Activated naive CD8-positive, alpha-beta T cell treated with anti-CD3 and anti-CD28 coated beads, Interleukin-2, amount 10 ng/mL, durations not matched to agents 7 days and 5 days (primary cell): Measurements from ENCODE around the gene VGLL3. TPM values are rescaled to one million over a fixed set of nuclear protein-coding genes. Genes with fewer than 3 reads are reported as not detected.
"Not testable (repeated sequence)": the region's sequence is repeated elsewhere in the genome, so short reads cannot be mapped to it uniquely, and the experiment has no call there.

ENCODE experiments used
- ATAC-seq: fragments of 150-1000 bp; cut with Tn5 transposase; one replicate; pipeline ENCODE4 v1.10.0; 2021; ENCODE audit warnings: low read depth, moderate library complexity
- POLR2A ChIA-PET: fragments of 350-600 bp; sonication (Branson Sonifier 250); formaldehyde crosslinking; loops from one replicate; lab custom pipeline; 2021; ENCODE audit warnings: antibody characterized with exemption; lab: Charles Lee
- DNase-seq: peaks from one replicate; pipeline ENCODE4 v3.0.0; 2021
- H3K27ac Mint-ChIP-seq: one replicate; pipeline ENCODE4 v1.8.0; 2022; ENCODE audit warnings: mild to moderate bottlenecking, mixed read lengths
- H3K27me3 Mint-ChIP-seq: one replicate; pipeline ENCODE4 v1.8.0; 2022; ENCODE audit warnings: mild to moderate bottlenecking, moderate library complexity, mixed read lengths
- H3K36me3 Mint-ChIP-seq: one replicate; pipeline ENCODE4 v1.8.0; 2021; ENCODE audit warnings: mild to moderate bottlenecking, mixed read lengths
- H3K4me1 Mint-ChIP-seq: one replicate; pipeline ENCODE4 v1.8.0; 2021; ENCODE audit warnings: mixed read lengths
- H3K4me3 Mint-ChIP-seq: one replicate; pipeline ENCODE4 v1.8.0; 2022; ENCODE audit warnings: mild to moderate bottlenecking, moderate library complexity, mixed read lengths
- H3K9me3 Mint-ChIP-seq: one replicate; pipeline ENCODE4 v1.8.0; 2021; ENCODE audit warnings: mixed read lengths
- total RNA-seq, 2 experiments: library from RNA; stranded (reverse); gene quantifications; one replicate each; pipeline ENCODE4 v1.2.3, GENCODE V29; 2021

Gene VGLL3
- total RNA-seq, 2 experiments from 2014 or later = not detected

GRCh38 chr3:86984271-86984670 is 6.7 kb downstream of the VGLL3 start:
- H3K27me3 Mint-ChIP-seq = peaks cover 7% of the 10 kb centered on the region
- DNase-seq (no peak), ATAC-seq (no peak)
- no peaks in the 10 kb centered on the region for H3K36me3 Mint-ChIP-seq
- no peak overlapping the region for H3K4me3 Mint-ChIP-seq
- H3K4me1 Mint-ChIP-seq = no peaks in the 10 kb centered on the region
- H3K27ac Mint-ChIP-seq = no peak overlapping the region
- POLR2A ChIA-PET = no interaction called here
- H3K9me3 Mint-ChIP-seq = no peaks in the 10 kb centered on the region

DNA sequence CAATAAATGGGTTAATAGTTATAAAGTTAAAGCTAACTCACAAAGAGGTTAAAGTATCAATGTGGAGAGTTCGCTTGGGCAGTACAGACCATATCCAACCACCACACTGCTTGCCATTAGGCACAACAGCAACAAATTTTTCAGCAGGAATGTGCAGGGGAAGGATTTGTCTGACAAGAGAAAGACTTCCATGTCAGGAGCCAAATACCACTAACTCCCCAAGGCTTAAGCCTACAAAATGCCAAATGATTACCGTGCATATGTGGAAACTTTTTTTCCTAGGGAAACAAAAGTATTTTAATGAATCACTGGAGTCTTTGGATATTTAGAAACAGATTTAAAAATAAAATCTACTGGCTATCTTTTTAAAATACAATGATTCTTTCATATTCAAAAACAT is 8.1 kb downstream of the VGLL3 start:
- no peak for ATAC-seq
- no peak overlapping the region for H3K4me3 Mint-ChIP-seq
- H3K36me3 Mint-ChIP-seq = no peaks in the 10 kb centered on the region

GRCh38 chr3:86978111-86978551 is 12.8 kb downstream of the VGLL3 start:
- DNase-seq (no peak), ATAC-seq (no peak)
- no peaks in the 10 kb centered on the region for H3K27me3 Mint-ChIP-seq
- H3K36me3 Mint-ChIP-seq = no peaks in the 10 kb centered on the region
- H3K4me3 Mint-ChIP-seq = no peak overlapping the region
- no peaks in the 10 kb centered on the region for H3K9me3 Mint-ChIP-seq
- no peaks in the 10 kb centered on the region for H3K4me1 Mint-ChIP-seq
- POLR2A ChIA-PET = no interaction called here
- H3K27ac Mint-ChIP-seq = no peak overlapping the region

More for the DNA sequence above, 8.1 kb downstream of the VGLL3 start:
- no peak overlapping the region for H3K27ac Mint-ChIP-seq
- no peaks in the 10 kb centered on the region for H3K4me1 Mint-ChIP-seq
- no peaks in the 10 kb centered on the region for H3K9me3 Mint-ChIP-seq
- POLR2A ChIA-PET = no interaction called here
- DNase-seq = no peak
- H3K27me3 Mint-ChIP-seq = peaks cover 1% of the 10 kb centered on the region

- H3K36me3 Mint-ChIP-seq = no peaks in the 10 kb centered on the region
- H3K27me3 Mint-ChIP-seq = no peaks in the 10 kb centered on the region
Measured at GRCh38 chr3:86976219-86976618, 14.7 kb downstream of the VGLL3 start.

GRCh38 chr3:86974177-86974576 is 16.8 kb downstream of the VGLL3 start:
- H3K4me3 Mint-ChIP-seq, H3K27ac Mint-ChIP-seq, DNase-seq, POLR2A ChIA-PET, H3K36me3 Mint-ChIP-seq, H3K27me3 Mint-ChIP-seq, H3K4me1 Mint-ChIP-seq, H3K9me3 Mint-ChIP-seq, ATAC-seq: not testable (repeated sequence)

More at GRCh38 chr3:86976219-86976618, 14.7 kb downstream of the VGLL3 start:
- H3K4me1 Mint-ChIP-seq = no peaks in the 10 kb centered on the region
- DNase-seq (no peak), ATAC-seq (no peak)
- no peak overlapping the region for H3K4me3 Mint-ChIP-seq
- POLR2A ChIA-PET = no interaction called here
- no peaks in the 10 kb centered on the region for H3K9me3 Mint-ChIP-seq
- no peak overlapping the region for H3K27ac Mint-ChIP-seq

DNA sequence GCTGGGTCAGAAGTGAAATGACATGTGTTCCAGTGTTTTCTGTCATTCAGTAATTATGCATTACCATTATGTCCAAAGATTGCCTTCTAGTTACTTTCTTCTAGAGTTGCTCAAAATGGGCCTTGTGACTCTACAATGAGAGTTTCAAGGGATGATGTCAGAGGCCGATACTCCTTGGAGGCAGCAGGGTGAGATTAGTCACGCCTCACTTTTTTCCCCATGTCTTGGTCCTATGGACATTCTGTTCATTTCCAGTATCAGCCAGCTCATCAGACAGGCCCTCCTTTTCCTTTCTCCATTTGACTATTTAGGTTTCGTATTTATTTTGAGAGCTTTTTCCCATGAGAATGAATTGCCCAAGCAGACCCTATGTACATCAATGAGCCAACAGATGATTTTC is 17.5 kb downstream of the VGLL3 start:
- H3K9me3 Mint-ChIP-seq = no peaks in the 10 kb centered on the region
- no peaks in the 10 kb centered on the region for H3K36me3 Mint-ChIP-seq
- H3K27ac Mint-ChIP-seq = no peak overlapping the region
- ATAC-seq (no peak), DNase-seq (no peak)
- H3K4me3 Mint-ChIP-seq = no peak overlapping the region
- H3K4me1 Mint-ChIP-seq = no peaks in the 10 kb centered on the region
- POLR2A ChIA-PET = no interaction called here
- H3K27me3 Mint-ChIP-seq = no peaks in the 10 kb centered on the region

DNA sequence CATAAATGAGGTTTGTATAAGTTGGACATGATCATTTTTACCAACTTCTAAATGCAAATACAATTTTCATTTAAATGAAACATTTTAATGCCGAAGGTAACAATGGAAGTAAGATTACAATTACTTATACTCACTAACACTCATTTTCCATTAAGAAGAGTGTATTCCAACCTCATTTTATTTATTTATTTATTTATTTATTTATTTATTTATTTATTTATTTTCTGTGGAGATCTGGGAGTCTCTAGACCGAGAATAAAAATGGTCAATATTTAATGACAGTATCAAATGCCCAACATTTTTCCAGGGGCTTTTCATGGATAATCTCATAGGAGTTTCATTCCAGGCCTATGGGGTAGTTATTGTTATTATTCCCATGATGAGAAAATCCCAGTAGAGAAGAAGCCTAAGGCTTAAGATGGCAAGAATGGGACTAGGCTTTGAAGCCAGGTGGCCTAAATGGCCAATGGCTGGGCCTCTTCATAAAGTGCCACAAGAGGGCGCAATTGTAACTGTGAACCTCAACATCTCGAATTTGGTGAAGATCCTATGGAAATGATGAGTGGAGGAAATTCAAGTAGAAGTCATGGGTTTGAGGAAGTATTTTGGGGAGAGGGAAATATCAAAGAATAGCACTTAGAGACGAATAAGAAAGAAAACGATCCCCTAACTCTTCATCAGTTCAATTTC is 21.3 kb downstream of the VGLL3 start:
- DNase-seq (no peak), ATAC-seq (no peak)
- Mint-ChIP-seq H3K36me3 (no peaks in the 10 kb centered on the region), H3K4me1 (no peaks in the 10 kb centered on the region), H3K9me3 (no peaks in the 10 kb centered on the region), H3K4me3 (no peak overlapping the region), H3K27ac (no peak overlapping the region), H3K27me3 (no peaks in the 10 kb centered on the region)
- POLR2A ChIA-PET = no interaction called here

- DNase-seq = no peak
- no peaks in the 10 kb centered on the region for H3K36me3 Mint-ChIP-seq
Measured at GRCh38 chr3:86968244-86968932, 22.6 kb downstream of the VGLL3 start.

GRCh38 chr3:86967062-86967461 is 23.9 kb downstream of the VGLL3 start:
- H3K4me3 Mint-ChIP-seq = no peak overlapping the region
- no peaks in the 10 kb centered on the region for H3K9me3 Mint-ChIP-seq
- no peaks in the 10 kb centered on the region for H3K36me3 Mint-ChIP-seq
- POLR2A ChIA-PET = no interaction called here
- no peaks in the 10 kb centered on the region for H3K27me3 Mint-ChIP-seq
- no peak overlapping the region for H3K27ac Mint-ChIP-seq
- ATAC-seq = no peak
- no peaks in the 10 kb centered on the region for H3K4me1 Mint-ChIP-seq
- no peak for DNase-seq

More at GRCh38 chr3:86968244-86968932, 22.6 kb downstream of the VGLL3 start:
- POLR2A ChIA-PET = no interaction called here
- Mint-ChIP-seq H3K27ac (no peak overlapping the region), H3K27me3 (no peaks in the 10 kb centered on the region), H3K4me1 (no peaks in the 10 kb centered on the region), H3K4me3 (no peak overlapping the region), H3K9me3 (no peaks in the 10 kb centered on the region)
- no peak for ATAC-seq

DNA sequence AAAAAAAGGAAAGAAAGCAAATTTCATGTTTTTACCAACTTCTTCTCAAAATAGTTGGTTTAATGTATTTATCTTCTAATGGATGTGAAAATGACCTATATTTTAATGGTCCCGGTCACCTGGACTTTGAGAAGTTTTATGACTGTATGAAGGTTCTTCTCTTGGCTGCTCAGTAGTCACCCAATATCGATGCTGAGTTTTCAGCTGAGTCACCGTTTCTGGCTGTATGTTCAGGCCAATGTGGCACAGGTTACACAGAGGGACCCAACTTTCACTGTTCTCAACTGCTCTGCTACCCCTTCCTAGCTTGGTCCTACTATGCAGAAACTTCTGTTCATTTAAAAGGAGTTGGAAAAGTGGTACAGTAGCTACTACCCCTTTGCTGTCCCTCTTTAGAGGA is 25.8 kb downstream of the VGLL3 start:
- no peaks in the 10 kb centered on the region for H3K9me3 Mint-ChIP-seq
- H3K4me1 Mint-ChIP-seq = no peaks in the 10 kb centered on the region
- H3K27ac Mint-ChIP-seq = no peak overlapping the region
- ATAC-seq (no peak), DNase-seq (no peak)
- no peaks in the 10 kb centered on the region for H3K27me3 Mint-ChIP-seq
- H3K4me3 Mint-ChIP-seq = no peak overlapping the region
- POLR2A ChIA-PET = no interaction called here
- H3K36me3 Mint-ChIP-seq = no peaks in the 10 kb centered on the region

DNA sequence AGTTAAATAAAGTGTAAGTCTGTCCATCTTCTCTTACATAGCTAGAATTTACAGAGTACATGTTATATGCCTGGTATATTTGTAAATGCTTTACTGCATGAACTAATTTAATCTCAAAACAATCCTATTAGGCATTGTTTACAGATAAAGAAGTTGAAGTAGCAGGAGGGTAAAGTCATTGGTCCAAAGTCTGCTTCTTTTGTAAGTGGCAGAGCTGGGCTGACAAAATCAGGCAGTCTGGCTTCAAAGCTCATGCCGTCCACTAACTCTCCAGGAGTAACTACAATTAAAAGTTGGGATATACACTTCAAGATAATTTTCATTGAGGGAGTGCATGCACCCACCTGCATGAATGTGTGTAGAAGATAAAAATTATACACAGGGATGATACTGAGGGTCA is 27.3 kb downstream of the VGLL3 start:
- ATAC-seq = no peak
- Mint-ChIP-seq H3K4me3 (no peak overlapping the region), H3K27me3 (no peaks in the 10 kb centered on the region), H3K27ac (no peak overlapping the region), H3K36me3 (no peaks in the 10 kb centered on the region), H3K4me1 (no peaks in the 10 kb centered on the region), H3K9me3 (no peaks in the 10 kb centered on the region)
- POLR2A ChIA-PET = no interaction called here
- DNase-seq = no peak

GRCh38 chr3:86961297-86961696 is 29.7 kb downstream of the VGLL3 start:
- H3K27ac Mint-ChIP-seq = no peak overlapping the region
- POLR2A ChIA-PET = no interaction called here
- ATAC-seq = no peak

DNA sequence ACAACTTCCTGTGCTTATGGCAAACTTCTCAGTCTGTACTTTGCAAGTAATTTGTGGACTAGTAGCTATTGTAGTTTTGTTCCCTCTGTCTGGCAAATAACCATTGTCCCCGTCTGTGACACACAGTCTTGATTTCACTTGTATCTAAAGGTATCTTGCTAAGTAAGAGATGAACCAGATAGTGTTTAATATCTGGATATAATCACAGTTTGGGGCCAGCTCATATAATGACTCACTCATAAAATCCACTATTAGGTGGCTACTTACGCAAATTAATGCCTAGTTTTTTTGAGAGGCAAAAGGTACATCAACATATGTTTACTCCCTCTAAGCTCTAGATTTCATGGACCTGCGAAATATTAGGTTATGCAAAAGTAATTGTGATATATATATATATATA is 30.4 kb downstream of the VGLL3 start:
- Mint-ChIP-seq H3K4me1 (no peaks in the 10 kb centered on the region), H3K36me3 (no peaks in the 10 kb centered on the region), H3K27me3 (no peaks in the 10 kb centered on the region), H3K27ac (no peak overlapping the region), H3K9me3 (no peaks in the 10 kb centered on the region), H3K4me3 (no peak overlapping the region)
- DNase-seq (no peak), ATAC-seq (no peak)
- POLR2A ChIA-PET = no interaction called here

More at GRCh38 chr3:86961297-86961696, 29.7 kb downstream of the VGLL3 start:
- no peaks in the 10 kb centered on the region for H3K27me3 Mint-ChIP-seq
- no peak for DNase-seq
- no peaks in the 10 kb centered on the region for H3K4me1 Mint-ChIP-seq
- no peaks in the 10 kb centered on the region for H3K36me3 Mint-ChIP-seq
- H3K9me3 Mint-ChIP-seq = no peaks in the 10 kb centered on the region
- no peak overlapping the region for H3K4me3 Mint-ChIP-seq

- no peaks in the 10 kb centered on the region for H3K27me3 Mint-ChIP-seq
- no peak overlapping the region for H3K4me3 Mint-ChIP-seq
- no peaks in the 10 kb centered on the region for H3K4me1 Mint-ChIP-seq
Measured at GRCh38 chr3:86958534-86958933, 32.4 kb downstream of the VGLL3 start.

More at GRCh38 chr3:86958534-86958933, 32.4 kb downstream of the VGLL3 start:
- POLR2A ChIA-PET = no interaction called here
- Mint-ChIP-seq H3K9me3 (no peaks in the 10 kb centered on the region), H3K27ac (no peak overlapping the region), H3K36me3 (no peaks in the 10 kb centered on the region)
- DNase-seq (no peak), ATAC-seq (no peak)
